Measurements from ENCODE around the gene NPB. TPM values are rescaled to one million over a fixed set of nuclear protein-coding genes. Genes with fewer than 3 reads are reported as not detected.

NPB gene
- polyA plus RNA-seq, 1 of the 3 experiments (the other 2 are of a cell fraction), result 2.4 TPM

DNA sequence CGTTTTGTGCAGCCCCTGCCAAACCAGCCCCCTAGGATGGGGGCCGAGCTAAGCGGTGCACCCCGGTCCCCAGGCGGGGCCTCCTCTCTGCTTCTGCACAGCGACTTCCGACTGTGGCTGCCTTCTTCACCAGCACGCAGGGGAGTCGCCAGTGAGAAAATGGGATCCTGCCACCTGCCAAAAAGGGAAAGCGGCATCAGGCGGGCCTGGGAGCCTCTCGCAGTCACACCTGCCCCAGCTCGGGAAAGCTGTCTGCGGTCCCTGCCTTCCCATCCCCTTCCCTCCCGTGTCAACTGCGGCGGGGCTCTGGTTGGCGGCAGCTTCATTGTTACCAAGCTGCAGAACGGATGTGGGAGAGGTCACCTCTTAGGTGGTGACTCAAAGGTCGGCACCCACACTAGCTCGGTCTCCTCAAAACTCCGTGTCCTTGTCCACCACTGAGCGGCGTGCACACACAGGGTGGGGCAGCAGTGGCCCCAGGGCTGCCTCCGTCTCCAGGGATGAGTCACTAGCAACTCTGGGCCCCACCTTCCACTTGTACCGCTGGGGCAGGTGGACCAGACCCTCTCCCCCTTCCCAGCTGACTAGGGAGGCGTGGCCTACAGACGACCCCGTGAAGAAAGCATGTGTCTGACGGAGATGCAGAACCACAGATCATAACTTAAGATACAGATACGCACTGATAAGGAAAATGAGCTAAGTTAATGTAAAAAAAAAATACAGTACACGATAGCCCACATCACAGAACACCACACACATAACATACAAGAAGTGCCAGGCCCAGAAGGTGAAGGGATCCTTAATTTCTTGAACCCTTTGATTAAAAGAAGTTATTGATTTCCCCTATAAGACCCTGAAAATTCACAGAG lies 10.6 kb downstream of the NPB start:
- H3K27me3 ChIP-seq (ENCODE audit: insufficient read depth), result no peaks in the 10 kb centered on the region
- peaks cover 35% of the 10 kb centered on the region for H3K79me2 ChIP-seq (ENCODE audit: insufficient read depth)
- H3K27ac ChIP-seq (ENCODE audit: low read depth in 2 of 2, low read length in 1 of 2), result no peak overlapping the region
- no peak for TF ChIP-seq FOSL2 (IDR thresholded peaks at IDR 0.05; ENCODE audit: borderline replicate concordance, low read depth)
- no peak for TF ChIP-seq FOXJ3 (CRISPR knock-in tag; IDR thresholded peaks at IDR 0.05)
- TF ChIP-seq, protein P1, sequence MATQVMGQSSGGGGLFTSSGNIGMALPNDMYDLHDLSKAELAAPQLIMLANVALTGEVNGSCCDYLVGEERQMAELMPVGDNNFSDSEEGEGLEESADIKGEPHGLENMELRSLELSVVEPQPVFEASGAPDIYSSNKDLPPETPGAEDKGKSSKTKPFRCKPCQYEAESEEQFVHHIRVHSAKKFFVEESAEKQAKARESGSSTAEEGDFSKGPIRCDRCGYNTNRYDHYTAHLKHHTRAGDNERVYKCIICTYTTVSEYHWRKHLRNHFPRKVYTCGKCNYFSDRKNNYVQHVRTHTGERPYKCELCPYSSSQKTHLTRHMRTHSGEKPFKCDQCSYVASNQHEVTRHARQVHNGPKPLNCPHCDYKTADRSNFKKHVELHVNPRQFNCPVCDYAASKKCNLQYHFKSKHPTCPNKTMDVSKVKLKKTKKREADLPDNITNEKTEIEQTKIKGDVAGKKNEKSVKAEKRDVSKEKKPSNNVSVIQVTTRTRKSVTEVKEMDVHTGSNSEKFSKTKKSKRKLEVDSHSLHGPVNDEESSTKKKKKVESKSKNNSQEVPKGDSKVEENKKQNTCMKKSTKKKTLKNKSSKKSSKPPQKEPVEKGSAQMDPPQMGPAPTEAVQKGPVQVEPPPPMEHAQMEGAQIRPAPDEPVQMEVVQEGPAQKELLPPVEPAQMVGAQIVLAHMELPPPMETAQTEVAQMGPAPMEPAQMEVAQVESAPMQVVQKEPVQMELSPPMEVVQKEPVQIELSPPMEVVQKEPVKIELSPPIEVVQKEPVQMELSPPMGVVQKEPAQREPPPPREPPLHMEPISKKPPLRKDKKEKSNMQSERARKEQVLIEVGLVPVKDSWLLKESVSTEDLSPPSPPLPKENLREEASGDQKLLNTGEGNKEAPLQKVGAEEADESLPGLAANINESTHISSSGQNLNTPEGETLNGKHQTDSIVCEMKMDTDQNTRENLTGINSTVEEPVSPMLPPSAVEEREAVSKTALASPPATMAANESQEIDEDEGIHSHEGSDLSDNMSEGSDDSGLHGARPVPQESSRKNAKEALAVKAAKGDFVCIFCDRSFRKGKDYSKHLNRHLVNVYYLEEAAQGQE (IDR thresholded peaks at IDR 0.05; ENCODE audit: low read depth, low read length), result no peak
- TF ChIP-seq EP300 (IDR thresholded peaks at IDR 0.05; ENCODE audit: borderline replicate concordance in 1 of 2, low read depth in 1 of 2, low read length in 1 of 2), result no peak
- no peak for TF ChIP-seq POLR2AphosphoS5 (IDR thresholded peaks at IDR 0.05; ENCODE audit: low read depth, low read length)
- TF ChIP-seq MAX (IDR thresholded peaks at IDR 0.05; ENCODE audit: low read depth), result no peak
- POLR2A ChIA-PET, result no interaction called here
- H3K4me1 ChIP-seq (ENCODE audit: control insufficient read depth in 1 of 2, insufficient read depth in 2 of 2, low read depth in 1 of 2, low read length in 1 of 2), result peaks cover 15 to 30% of the 10 kb centered on the region in 2 experiments
- peaks cover 35% of the 10 kb centered on the region for H4K20me1 ChIP-seq (ENCODE audit: insufficient read depth)
- H3K9me2 ChIP-seq, result no peaks in the 10 kb centered on the region
- H3F3A ChIP-seq (replicated peaks; ENCODE audit: insufficient read depth), result peaks cover 19% of the 10 kb centered on the region
- CTCF ChIA-PET, result interaction anchor here (1.0 to 3.8 kb wide), 11 partner anchors 11 to 242 kb away, joined by 3 to 20 read pairs (median 4); partner anchors contain the start of genes DCXR and NPB
- DNase-seq, result no peak
- H2AFZ ChIP-seq (ENCODE audit: low read depth), result no peak overlapping the region
- 92% methylated on average over 30 of the region's 32 CpGs for WGBS (ENCODE audit: low lambda C conversion rate)
- no peak overlapping the region for H3K4me3 ChIP-seq (ENCODE audit: low read depth in 2 of 2, low read length in 1 of 2)
- peaks cover 23 to 60% of the 10 kb centered on the region in 2 experiments for H3K36me3 ChIP-seq (replicated peaks in 1 of 2; ENCODE audit: control insufficient read depth in 1 of 2, insufficient read depth in 2 of 2, low read length in 1 of 2)
- H3K4me2 ChIP-seq, result no peak overlapping the region
- no peaks in the 10 kb centered on the region for H3K9me3 ChIP-seq
- H3K9ac ChIP-seq, result no peak overlapping the region

DNA sequence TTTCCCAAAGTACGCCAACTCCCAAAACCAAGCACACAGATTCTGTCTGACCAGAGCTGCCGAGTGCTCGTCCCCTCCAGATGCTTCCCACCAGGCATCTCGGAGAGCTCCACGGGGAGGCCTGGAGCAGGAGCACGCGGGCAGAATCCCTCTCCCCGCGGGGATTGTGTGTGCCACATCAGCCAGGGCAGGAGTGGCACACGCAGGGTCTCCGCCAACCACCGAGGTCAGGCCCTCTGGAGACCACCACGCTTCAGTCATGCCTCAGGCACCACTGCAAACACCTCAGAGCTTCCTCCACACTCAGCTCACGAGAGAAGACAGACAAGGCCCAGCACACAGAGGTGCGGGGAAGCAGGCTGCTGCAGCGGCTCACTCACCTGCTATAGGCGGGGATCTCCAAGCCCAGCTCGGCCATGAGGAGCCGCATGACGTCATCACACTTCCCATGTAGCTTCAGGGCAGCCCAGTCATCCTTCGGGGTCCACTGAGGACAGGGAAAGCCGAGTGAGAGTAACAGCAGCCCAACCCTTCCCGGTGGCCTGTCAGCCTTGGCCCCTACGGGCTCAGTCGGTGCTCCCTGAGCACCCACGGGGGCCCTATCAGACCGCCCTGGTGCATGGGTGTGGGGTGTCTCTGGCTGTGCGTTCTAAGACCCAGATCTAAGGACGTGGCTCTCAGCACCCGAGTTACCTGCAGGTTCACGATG lies 11.5 kb downstream of the NPB start:
- Histone ChIP-seq H3K27ac (ENCODE audit: low read depth in 2 of 2, low read length in 1 of 2) (no peak overlapping the region), H3K36me3 (replicated peaks in 1 of 2; ENCODE audit: control insufficient read depth in 1 of 2, insufficient read depth in 2 of 2, low read length in 1 of 2) (peaks cover 21 to 51% of the 10 kb centered on the region in 2 experiments), H3K79me2 (ENCODE audit: insufficient read depth) (peaks cover 40% of the 10 kb centered on the region), H3K9ac (no peak overlapping the region), H2AFZ (ENCODE audit: low read depth) (no peak overlapping the region), H4K20me1 (ENCODE audit: insufficient read depth) (peaks cover 39% of the 10 kb centered on the region), H3K9me3 (no peaks in the 10 kb centered on the region), H3F3A (replicated peaks; ENCODE audit: insufficient read depth) (peaks cover 23% of the 10 kb centered on the region), H3K4me2 (no peak overlapping the region), H3K4me1 (ENCODE audit: control insufficient read depth in 1 of 2, insufficient read depth in 2 of 2, low read depth in 1 of 2, low read length in 1 of 2) (peaks cover 15 to 35% of the 10 kb centered on the region in 2 experiments), H3K9me2 (no peaks in the 10 kb centered on the region), H3K4me3 (ENCODE audit: low read depth in 2 of 2, low read length in 1 of 2) (no peak overlapping the region), H3K27me3 (ENCODE audit: insufficient read depth) (no peaks in the 10 kb centered on the region)
- no peak for TF ChIP-seq SIN3A (IDR thresholded peaks at IDR 0.05; ENCODE audit: borderline replicate concordance, low read depth, low read length)
- 89% methylated on average over 19 of the region's 31 CpGs for WGBS (ENCODE audit: low lambda C conversion rate)
- ChIA-PET POLR2A (interaction anchor here (0.8 kb wide), 1 partner anchor 24 kb away, joined by 3 read pairs; the partner anchor contains the start of gene PYCR1), CTCF (interaction anchor here (1.0 to 3.8 kb wide), 9 partner anchors 11 to 241 kb away, joined by 3 to 20 read pairs (median 4); partner anchors contain the start of genes DCXR and NPB)
- DNase-seq, result no peak
